Activated naive CD8-positive, alpha-beta T cell treated with anti-CD3 and anti-CD28 coated beads, Interleukin-2, amount 50 U/mL, for 24 hours (primary cell): Measurements from ENCODE around the gene ANKRD33B.

ENCODE experiments used
- ATAC-seq: fragments of 150-1000 bp; cut with Tn5 transposase; one replicate; pipeline ENCODE4 v1.10.0; 2021
- DNase-seq: peaks from one replicate; pipeline ENCODE4 v3.0.0; 2021
- H3K27ac Mint-ChIP-seq: one replicate; pipeline ENCODE4 v1.8.0; 2021; ENCODE audit warnings: mild to moderate bottlenecking, mixed read lengths
- H3K27me3 Mint-ChIP-seq: one replicate; pipeline ENCODE4 v1.8.0; 2021; ENCODE audit warnings: mixed read lengths
- H3K36me3 Mint-ChIP-seq: one replicate; pipeline ENCODE4 v1.8.0; 2021; ENCODE audit warnings: low read depth, mixed read lengths
- H3K4me1 Mint-ChIP-seq: one replicate; pipeline ENCODE4 v1.8.0; 2021; ENCODE audit warnings: mixed read lengths
- H3K4me3 Mint-ChIP-seq: one replicate; pipeline ENCODE4 v1.8.0; 2021; ENCODE audit warnings: mild to moderate bottlenecking, moderate library complexity, mixed read lengths
- H3K9me3 Mint-ChIP-seq: one replicate; pipeline ENCODE4 v1.8.0; 2021; ENCODE audit warnings: mixed read lengths

Gene ANKRD33B

GRCh38 chr5:10586008-10586407 is 22.1 kb downstream of the ANKRD33B start:
- no peak overlapping the region for H3K27ac Mint-ChIP-seq
- peak; percentile 72 for ATAC-seq
- H3K9me3 Mint-ChIP-seq, result peaks cover 13% of the 10 kb centered on the region
- peaks cover 13% of the 10 kb centered on the region for H3K27me3 Mint-ChIP-seq
- peaks cover 66% of the 10 kb centered on the region for H3K4me1 Mint-ChIP-seq
- H3K36me3 Mint-ChIP-seq, result peaks cover 20% of the 10 kb centered on the region
- no peak overlapping the region for H3K4me3 Mint-ChIP-seq
- DNase-seq, result no peak

DNA sequence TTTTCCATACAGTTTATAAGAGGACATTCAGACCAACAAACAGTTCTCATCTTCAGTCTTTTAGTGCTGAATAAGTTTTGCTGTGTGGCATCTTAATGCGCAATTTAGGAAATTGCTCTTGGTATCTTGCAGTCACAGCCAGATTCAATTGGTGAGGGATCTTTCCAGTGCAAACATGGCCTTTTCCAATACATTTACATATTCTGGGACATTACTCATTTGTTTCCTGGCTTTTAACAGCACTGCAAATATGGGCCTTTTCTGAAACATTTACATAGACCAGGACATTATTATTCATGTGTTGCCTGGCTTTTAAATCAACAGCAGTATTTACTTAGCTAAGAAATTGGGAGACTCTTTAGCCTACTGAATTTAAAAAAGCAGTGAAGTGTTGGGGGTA is 22.7 kb downstream of the ANKRD33B start:
- no peak overlapping the region for H3K27ac Mint-ChIP-seq
- peaks cover 13% of the 10 kb centered on the region for H3K9me3 Mint-ChIP-seq
- DNase-seq (no peak), ATAC-seq (no peak)
- no peak overlapping the region for H3K4me3 Mint-ChIP-seq
- H3K36me3 Mint-ChIP-seq, result peaks cover 20% of the 10 kb centered on the region
- H3K4me1 Mint-ChIP-seq, result peaks cover 64% of the 10 kb centered on the region
- H3K27me3 Mint-ChIP-seq, result peaks cover 13% of the 10 kb centered on the region

DNA sequence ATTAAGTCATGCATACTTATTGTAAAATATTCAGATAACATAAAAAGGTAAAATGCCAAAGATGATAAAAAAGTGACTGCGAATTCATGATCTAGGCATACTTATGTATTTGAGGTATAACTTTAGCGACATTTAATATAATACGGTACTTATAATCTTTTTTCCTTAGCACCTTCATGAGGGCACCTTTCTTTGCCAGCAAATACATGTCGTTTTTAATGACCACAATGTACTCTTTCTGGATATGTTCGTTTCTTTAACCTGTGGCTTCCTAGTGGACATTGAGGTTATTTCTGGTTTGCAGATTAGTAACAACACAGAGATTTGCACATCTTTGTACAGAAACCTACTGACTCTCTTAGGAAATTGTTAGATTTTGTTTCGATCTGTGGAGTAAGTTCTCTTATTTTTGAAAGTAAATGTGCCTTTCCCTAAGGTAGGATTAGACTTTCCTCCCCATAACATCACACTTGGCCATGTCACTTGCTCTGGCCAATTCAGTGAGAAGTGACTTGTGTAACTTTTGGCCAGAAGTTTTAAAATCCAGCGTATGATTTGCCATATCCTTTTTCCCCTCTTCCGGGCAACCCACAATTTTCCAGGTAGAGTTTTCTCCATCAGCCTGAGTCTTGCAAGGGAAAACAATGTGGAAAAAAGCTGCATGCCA is 24.4 kb downstream of the ANKRD33B start:
- peaks cover 20% of the 10 kb centered on the region for H3K36me3 Mint-ChIP-seq
- DNase-seq (no peak), ATAC-seq (no peak)
- no peak overlapping the region for H3K27ac Mint-ChIP-seq
- peaks cover 60% of the 10 kb centered on the region for H3K4me1 Mint-ChIP-seq
- no peak overlapping the region for H3K4me3 Mint-ChIP-seq
- H3K9me3 Mint-ChIP-seq, result peaks cover 13% of the 10 kb centered on the region
- peaks cover 13% of the 10 kb centered on the region for H3K27me3 Mint-ChIP-seq

DNA sequence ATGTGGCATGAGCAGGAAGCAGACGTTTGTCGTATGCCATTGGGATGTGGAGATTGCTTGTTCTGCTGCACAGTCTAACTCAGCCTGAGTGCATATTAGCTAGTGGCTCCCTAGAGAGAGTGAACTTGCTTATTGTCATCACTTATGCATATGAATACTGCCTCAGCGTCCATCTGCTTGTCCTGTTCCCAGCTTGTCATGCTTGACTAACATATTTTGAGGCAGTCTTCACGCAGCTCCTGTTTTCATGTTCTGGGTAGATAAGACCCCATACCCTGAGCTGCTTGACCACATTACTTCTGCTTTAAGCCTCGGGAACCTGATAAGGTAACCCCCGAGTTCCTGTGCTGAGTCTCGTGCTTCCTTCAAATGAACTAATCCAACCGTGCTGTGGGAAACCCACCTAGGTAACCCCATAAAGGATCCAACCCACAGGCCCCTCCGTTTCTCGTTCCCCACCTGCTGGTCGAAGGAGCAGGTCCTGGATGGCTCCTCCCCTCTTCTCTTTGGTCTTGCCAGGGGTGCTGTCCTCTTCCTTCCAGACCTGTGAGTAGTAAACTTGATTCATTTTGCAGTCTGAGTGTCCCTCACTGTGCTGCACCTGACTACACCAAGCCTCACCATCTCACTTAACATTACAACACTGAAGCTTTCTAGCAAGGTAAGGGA is 25.0 kb downstream of the ANKRD33B start:
- peaks cover 56% of the 10 kb centered on the region for H3K4me1 Mint-ChIP-seq
- no peak overlapping the region for H3K4me3 Mint-ChIP-seq
- H3K27me3 Mint-ChIP-seq, result peaks cover 20% of the 10 kb centered on the region
- peaks cover 13% of the 10 kb centered on the region for H3K9me3 Mint-ChIP-seq
- DNase-seq (no peak), ATAC-seq (no peak)
- H3K36me3 Mint-ChIP-seq, result peaks cover 17% of the 10 kb centered on the region
- H3K27ac Mint-ChIP-seq, result no peak overlapping the region

- Mint-ChIP-seq H3K27me3 (peaks cover 15% of the 10 kb centered on the region), H3K9me3 (peaks cover 13% of the 10 kb centered on the region), H3K4me1 (peaks cover 55% of the 10 kb centered on the region), H3K36me3 (peaks cover 9% of the 10 kb centered on the region), H3K4me3 (no peak overlapping the region), H3K27ac (no peak overlapping the region)
- ATAC-seq (no peak), DNase-seq (no peak)
These were observed 26.5 kb downstream of the ANKRD33B start for GRCh38 chr5:10590226-10590999.

- Mint-ChIP-seq H3K27ac (peak overlapping the region; percentile 39), H3K36me3 (peaks cover 11% of the 10 kb centered on the region), H3K4me1 (peaks cover 55% of the 10 kb centered on the region), H3K27me3 (peaks cover 15% of the 10 kb centered on the region), H3K4me3 (no peak overlapping the region), H3K9me3 (peaks cover 13% of the 10 kb centered on the region)
- ATAC-seq, result no peak
- DNase-seq, result no peak
These were observed 27.3 kb downstream of the ANKRD33B start for GRCh38 chr5:10591159-10591558.

- ATAC-seq (no peak), DNase-seq (no peak)
- Mint-ChIP-seq H3K27ac (no peak overlapping the region), H3K27me3 (peaks cover 13% of the 10 kb centered on the region), H3K9me3 (peaks cover 13% of the 10 kb centered on the region), H3K4me3 (no peak overlapping the region), H3K4me1 (peaks cover 57% of the 10 kb centered on the region), H3K36me3 (peaks cover 18% of the 10 kb centered on the region)
These were observed 28.1 kb downstream of the ANKRD33B start for GRCh38 chr5:10591966-10592365.

DNA sequence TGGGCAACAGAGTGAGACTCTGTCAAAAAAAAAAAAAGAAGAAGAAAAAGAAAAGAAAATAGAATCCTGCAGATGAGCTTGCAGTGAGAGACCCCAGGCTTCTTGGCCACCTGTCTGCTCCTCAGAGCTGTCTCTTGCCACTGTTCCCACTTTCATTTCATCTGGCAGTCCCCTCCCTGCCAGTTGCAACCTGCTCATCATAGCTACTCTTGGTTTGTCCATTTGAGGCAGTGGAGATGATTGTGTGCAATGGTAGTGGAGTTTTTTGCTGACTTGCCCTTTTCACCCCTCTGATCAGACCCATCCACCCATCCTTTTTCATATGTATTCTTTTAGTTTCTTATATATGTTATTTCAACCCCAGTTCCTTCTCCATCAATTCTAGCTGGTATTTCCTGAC is 28.7 kb downstream of the ANKRD33B start:
- no peak overlapping the region for H3K27ac Mint-ChIP-seq
- H3K4me3 Mint-ChIP-seq, result no peak overlapping the region
- DNase-seq, result no peak
- no peak for ATAC-seq
- peaks cover 15% of the 10 kb centered on the region for H3K9me3 Mint-ChIP-seq
- peaks cover 62% of the 10 kb centered on the region for H3K4me1 Mint-ChIP-seq
- peaks cover 24% of the 10 kb centered on the region for H3K36me3 Mint-ChIP-seq
- peaks cover 13% of the 10 kb centered on the region for H3K27me3 Mint-ChIP-seq

DNA sequence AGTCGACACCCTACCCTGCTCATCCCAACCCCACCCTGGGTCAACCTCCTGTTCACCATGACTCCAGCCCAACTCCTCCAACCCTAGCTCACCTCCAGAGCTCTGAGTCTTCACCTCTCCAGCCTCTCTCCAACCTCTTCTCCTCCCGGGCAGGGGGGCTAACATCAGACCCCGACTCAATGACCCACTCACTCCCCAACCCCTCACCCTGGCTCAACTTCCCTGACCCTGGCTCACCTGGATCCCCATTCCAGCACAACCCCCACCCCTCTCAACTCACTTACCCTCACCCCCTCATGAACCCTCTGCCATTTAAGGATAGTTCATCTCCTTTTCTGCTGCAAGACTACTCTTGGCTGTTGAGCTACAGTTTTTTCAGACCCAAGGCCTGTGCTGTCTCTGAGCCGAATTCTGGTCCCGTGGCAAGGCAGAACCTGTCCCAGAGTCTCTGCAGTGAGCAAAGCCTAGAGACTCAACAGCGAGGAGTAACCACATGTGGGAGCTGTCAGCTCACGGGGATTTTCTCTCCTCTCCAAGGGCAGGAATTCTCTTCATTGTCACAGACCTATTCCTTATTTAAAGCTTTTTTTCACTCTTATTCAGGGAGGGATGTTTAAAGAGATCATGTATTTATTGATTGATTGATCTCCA is 29.8 kb downstream of the ANKRD33B start:
- Mint-ChIP-seq H3K27me3 (peaks cover 13% of the 10 kb centered on the region), H3K36me3 (peaks cover 26% of the 10 kb centered on the region), H3K4me3 (no peak overlapping the region), H3K4me1 (peaks cover 63% of the 10 kb centered on the region), H3K27ac (no peak overlapping the region), H3K9me3 (peaks cover 17% of the 10 kb centered on the region)
- no peak for DNase-seq
- no peak for ATAC-seq

DNA sequence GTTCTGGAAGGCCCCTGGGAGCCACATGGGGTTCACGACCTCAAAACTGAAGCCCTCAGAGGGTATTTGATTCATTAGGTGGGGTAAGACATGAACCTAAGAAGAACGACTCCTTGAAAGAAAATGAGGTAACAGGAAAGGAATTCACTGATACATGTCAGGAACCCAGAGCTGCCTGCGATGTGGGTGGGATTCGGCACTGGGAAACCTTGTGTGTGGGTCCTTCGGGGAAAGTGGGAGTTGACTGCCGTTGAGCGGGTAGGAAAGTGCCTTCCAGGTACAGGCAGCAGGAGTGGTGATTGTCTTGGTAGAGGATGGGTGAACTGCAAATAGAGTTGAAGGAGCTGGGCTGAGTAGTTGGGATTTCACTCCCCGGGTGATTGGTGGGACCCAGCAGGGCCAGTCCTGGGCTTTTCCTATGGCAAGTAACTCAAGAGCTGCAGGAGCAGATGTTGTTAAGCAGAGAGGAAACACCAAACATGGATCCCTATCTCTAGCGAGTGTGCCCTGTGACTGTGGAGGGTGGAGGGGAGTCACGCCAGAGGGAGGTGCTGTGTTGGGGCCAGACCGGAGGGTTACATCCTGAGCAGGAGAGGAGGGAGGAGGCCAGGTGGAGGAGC is 30.8 kb downstream of the ANKRD33B start:
- ATAC-seq (no peak), DNase-seq (no peak)
- peak overlapping the region; percentile 71 for H3K27ac Mint-ChIP-seq
- peaks cover 27% of the 10 kb centered on the region for H3K36me3 Mint-ChIP-seq
- H3K27me3 Mint-ChIP-seq, result peaks cover 12% of the 10 kb centered on the region
- H3K4me3 Mint-ChIP-seq, result no peak overlapping the region
- H3K9me3 Mint-ChIP-seq, result peaks cover 17% of the 10 kb centered on the region
- peaks cover 66% of the 10 kb centered on the region for H3K4me1 Mint-ChIP-seq

- ATAC-seq, result no peak
- peaks cover 15% of the 10 kb centered on the region for H3K9me3 Mint-ChIP-seq
- H3K27ac Mint-ChIP-seq, result peak overlapping the region; percentile 71
- peaks cover 10% of the 10 kb centered on the region for H3K27me3 Mint-ChIP-seq
- H3K36me3 Mint-ChIP-seq, result peaks cover 30% of the 10 kb centered on the region
- H3K4me1 Mint-ChIP-seq, result peaks cover 70% of the 10 kb centered on the region
- H3K4me3 Mint-ChIP-seq, result no peak overlapping the region
- DNase-seq, result no peak
These were observed 31.4 kb downstream of the ANKRD33B start for GRCh38 chr5:10595293-10595671.

DNA sequence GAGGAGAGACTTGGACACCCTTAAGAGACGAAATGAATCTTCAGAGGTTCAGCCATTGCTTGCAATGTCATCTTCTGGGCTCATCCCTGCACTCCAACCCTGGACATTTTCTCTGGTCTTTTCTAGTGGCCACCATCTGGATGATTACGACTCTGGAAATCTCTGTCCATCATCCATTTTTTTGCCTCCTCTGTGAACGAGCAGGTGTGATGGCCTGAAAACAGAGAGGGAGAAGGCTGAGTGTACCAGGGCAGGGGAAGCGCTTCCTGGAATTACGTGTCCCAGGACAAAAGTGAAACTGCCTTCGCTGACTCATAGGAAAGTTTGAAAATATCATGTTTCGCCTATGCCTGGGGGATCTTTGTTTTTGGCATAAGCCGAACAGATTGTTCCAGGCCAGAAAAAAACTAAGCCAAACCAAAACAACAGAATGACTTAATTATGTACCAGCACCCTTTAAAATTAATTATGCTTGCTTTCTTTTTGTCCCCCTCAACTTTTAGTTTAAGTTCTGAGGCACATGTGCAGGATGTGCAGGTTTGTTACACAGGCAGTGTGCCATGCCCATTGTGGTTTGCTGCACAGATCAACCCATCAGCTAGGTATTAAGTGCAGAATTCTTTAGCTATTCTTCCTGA is 31.9 kb downstream of the ANKRD33B start:
- ATAC-seq, result peak; percentile 88
- H3K4me1 Mint-ChIP-seq, result peaks cover 70% of the 10 kb centered on the region
- peak; percentile 50 for DNase-seq
- H3K36me3 Mint-ChIP-seq, result peaks cover 34% of the 10 kb centered on the region
- peaks cover 10% of the 10 kb centered on the region for H3K27me3 Mint-ChIP-seq
- H3K9me3 Mint-ChIP-seq, result peaks cover 18% of the 10 kb centered on the region
- peak overlapping the region; percentile 71 for H3K27ac Mint-ChIP-seq
- no peak overlapping the region for H3K4me3 Mint-ChIP-seq

DNA sequence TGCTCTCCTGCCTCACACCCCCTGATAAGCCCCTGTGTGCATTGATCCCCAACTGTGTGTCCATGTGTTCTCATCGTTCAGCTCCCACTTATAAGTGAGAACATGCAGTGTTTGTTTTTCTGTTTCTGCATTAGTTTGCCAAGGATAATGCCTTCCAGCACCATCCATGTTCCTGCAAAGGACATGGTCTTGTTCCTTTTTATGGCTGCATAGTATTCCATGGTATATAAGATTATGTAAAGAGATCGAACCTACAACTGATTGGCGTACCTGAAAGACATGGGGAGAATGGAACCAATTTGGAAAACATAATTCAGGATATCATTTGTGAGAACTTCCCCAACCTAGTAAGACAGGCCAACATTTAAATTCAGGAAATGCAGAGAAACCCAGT is 32.4 kb downstream of the ANKRD33B start:
- ATAC-seq (no peak), DNase-seq (no peak)
- H3K27ac Mint-ChIP-seq, result peak overlapping the region; percentile 35
- H3K27me3 Mint-ChIP-seq, result peaks cover 10% of the 10 kb centered on the region
- H3K9me3 Mint-ChIP-seq, result peaks cover 18% of the 10 kb centered on the region
- H3K36me3 Mint-ChIP-seq, result peaks cover 34% of the 10 kb centered on the region
- peak overlapping the region; percentile 12 for H3K4me3 Mint-ChIP-seq
- peaks cover 71% of the 10 kb centered on the region for H3K4me1 Mint-ChIP-seq
